HG03378 (cell line): Measurements from ENCODE around the gene SORBS1.

Experiments used
- ATAC-seq: cut with Tn5 transposase; IDR thresholded peaks from one replicate; pipeline ENCODE4 v1.9.1; 2021; ENCODE audit warnings: mild to moderate bottlenecking, moderate library complexity; ENCODE audit not compliant: unreplicated experiment

Gene SORBS1

DNA sequence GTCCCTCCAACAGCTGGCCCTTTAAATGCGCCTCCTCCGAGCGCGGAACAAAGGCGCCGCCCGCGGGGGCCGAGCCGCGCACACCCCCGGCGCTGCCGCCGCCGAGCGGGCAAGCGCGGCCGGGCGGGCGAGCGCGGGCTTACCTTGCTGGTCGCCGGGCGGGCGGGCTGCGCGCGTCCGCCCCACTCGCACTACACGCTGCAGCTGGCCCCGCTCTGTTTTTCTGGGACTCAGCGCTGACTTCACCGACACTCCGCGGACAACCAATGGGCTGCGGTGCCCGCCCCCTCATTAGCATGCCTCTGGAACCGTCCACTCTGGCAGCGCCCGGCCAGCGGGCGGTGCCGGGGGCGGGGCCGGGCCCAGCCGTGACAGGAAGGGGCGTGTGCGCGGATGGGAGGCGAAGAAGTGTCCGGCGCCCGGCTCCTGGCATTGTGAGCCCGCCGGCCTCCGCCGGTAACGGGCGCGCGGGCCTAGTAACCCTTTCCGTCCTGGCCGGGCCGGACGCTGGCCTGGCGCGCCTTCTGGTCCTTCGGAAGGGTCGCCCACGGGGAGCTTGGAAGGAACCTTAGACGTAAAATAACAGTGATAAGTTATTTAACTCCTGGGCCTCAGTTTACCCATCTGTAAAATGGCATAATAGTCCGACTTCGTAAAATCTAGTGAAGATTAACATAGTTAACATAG lies at the start of gene SORBS1:
TSS of gene SORBS1 (minus strand) at position 195 of the 687 bp plus-strand sequence. CDS start 120,236 bp downstream, outside the sequence.
- ATAC-seq: peak; percentile 98

DNA sequence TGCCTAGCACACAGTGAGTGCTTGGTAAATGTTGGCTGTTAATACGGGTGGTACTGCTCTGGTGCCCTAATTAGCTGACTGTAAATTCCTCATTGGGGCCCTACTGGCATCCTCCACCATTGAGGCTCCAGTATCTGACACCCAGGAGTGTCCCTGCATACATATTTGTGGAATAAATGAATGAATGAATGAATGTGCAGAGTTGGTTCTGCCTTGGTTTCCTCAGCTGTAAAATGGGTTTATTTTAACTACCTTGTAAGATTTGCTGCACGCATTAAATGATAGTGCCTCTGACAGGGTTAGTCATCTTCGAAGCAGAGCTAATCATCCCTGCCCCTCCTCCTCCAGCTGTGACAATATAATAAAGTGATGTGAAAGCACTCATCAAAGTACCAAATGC lies 49.6 kb upstream of the SORBS1 start:
- no peak for ATAC-seq

DNA sequence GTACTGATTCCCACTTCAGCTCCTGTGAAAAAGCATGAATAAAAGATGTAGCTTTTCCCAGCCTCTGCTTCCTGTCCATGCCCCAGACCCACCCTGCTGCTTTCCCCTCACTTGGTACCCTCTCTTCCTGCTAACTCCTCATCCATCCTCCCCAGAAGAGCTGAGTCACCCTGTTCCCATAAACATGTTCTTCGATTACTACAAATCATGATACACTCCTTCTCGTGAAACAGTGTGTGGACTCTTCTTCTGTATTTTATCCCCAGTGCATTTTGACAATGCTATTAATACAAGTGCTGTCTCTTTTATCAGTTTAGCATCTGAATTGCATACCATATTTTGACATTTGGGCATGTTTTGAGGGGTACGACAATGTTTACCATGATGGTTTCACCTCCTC lies 45.8 kb upstream of the SORBS1 start:
- no peak for ATAC-seq

DNA sequence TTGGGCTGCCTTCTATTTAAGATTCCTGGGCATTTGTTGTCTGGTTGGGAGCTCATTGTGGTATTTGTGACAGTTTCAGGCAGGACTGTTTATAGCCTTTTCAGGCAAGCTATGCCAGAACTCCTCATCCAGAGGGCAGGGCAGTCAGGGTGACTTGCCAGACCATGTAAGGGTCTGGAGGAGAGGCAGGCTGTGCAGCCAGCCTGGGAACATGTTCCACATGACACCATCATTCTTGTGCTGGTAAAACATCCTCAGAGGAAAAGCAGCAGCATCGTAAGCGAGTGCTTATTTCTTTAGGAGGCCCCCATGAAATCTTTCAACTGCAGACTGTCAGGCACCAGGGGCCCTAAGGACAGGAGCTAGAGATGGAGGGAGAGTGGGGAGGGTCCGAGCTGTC lies 44.0 kb upstream of the SORBS1 start:
- ATAC-seq: no peak

DNA sequence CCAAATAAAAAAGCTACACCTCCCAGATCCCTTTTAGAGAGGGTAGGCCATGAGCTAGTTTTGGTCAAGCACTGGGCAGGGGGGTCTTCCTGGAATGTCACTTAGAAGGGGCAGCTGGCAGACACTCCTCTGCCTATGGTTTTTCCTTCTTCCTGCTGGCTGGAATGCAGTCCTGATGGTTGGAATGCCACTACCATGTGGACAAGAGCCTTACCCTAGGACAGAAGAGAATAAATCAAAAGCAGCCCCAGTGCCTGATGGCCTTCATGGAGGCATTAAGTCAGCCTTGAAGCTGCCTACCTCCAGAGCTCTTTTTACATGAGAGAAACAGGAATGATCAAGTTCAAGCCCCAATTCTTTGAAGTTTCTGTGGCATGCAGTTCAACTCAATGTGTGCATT lies 43.5 kb upstream of the SORBS1 start:
- ATAC-seq: no peak

DNA sequence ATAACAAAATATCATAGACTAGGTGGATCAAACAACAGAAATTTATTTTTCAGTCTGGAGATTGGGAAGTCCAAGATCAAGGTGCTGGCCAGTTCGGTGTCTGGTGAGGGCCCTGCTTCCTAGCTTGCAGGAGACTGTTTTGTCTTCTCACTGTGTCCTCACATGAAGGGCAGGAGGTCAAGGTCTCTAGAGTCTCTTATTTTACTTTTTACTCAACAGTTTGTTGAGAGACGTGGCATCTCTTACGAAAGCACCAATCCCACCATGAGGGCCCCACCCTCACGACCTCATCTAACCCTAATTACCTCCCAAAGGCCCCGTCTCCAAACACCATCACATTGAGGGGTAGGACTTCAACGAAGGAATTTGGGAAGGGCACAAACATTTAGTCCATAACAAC lies 41.2 kb upstream of the SORBS1 start:
- ATAC-seq: no peak

DNA sequence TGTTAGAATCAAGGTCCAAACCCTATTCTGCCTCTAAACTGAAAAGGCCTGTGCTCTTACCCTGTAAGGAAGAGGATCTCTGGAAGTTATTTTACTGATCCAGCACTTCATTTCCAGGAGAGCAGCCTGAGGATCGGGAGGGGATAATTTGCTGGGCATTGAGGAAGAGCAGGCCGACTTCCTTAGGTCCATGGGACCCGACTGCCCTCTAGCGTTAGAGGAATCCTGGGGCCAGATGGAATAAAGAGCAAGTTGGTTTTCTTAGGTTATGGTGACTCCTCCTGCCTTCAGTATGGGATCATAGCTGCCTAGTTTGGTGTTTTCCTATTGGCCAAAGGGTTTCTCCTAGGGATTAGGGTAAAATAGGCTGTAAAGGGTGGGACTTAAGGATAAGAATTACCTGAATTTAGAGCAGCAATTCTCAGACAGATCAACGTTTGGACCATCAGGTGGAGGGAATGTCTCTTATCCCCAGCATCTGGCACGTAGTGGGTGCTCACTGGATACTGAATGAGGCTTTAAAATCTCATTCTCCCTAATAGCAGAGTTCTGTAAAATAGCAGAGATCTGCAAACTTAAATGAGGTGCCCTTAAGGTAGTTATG lies 40.0 kb upstream of the SORBS1 start:
- no peak for ATAC-seq

DNA sequence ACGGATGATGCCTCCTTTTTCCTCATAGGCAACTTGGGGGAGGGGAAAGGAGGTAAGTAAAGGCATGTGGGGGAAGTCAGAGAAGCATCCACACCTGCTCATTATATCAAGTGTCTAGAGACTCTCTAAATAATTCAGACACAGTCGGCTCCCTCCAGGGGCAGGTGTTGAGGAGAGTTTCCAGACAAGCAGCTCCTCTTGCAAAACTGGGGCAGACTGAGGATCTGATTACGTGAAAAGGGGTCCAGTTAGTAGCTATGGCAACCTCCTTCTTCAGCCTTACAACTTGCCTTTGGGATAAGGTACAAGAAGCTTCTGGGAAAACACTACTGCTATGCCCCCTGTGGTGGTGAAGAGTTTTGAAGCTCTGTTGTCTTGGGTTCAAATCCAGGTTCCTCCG lies 39.0 kb upstream of the SORBS1 start:
- ATAC-seq: no peak

DNA sequence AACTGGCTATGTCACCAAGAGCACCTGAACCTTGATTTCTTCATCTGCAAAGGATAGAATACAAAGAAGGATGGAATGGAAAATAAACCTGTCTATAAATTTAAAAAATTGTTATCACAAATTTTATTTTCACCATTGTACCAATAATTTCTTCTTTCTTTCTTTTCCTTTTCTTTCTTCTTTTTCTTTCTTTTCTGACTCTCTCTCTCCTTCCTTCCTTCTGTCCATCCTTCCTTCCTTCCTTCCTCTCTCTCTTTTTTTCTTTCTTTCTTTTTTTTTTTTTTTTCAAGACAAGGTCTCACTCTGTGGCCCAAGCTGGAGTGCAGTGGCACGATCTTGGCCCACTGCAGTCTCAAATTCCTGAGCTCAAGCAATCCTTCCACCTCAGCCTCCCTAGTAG lies 36.6 kb upstream of the SORBS1 start:
- no peak for ATAC-seq

DNA sequence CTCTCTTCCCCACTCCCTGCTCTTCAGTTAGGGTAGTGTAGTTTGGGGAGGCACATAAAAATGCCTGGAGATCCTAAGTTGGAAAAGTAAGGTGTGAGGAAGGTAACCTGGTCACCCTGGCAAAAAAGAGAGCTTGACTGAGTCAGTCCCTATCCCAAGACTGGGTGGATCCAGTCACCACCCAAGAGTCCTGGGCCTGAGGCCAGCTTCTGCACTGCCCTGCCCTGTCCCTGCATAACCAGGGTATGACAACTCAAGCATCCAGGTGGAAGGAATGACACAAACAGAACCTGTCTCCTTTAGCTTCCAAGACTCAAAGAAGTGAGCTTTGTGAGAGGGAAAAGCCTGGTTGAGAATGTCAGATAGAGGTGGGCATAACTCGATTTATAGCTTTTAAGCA lies 26.9 kb upstream of the SORBS1 start:
- ATAC-seq: no peak

DNA sequence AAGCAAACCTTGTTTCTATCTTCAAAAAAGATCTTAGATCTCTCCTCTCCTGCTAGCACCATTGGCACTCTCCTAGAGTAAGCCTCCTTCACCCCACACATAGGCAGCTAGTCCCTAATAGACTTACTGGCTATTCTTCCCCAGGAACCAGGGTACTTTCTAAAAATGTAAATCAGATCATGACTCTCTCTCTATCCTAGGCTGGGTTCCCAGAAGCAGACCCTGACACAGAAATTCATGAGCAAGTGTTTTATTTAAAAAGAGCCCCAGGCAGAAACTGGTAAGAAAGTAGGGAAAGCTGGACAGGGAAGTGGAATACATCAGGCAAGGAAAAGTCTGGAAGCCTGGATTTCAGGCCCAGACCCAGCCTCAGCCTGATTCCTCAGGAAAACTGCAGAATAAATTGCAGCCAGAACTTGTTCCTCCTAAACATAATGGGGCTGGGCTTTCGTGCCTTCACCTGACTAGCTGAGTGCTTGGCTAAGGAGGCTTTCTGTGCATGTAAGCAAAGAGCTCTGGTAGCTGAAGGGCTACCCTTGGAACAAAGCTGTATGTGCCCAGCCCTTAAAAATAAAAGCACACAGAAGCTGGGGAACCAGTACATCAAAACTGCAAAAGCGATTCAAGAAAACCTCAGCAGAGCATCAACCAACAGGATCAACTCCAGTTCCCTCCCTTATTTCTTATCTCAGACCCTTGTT lies 18.8 kb upstream of the SORBS1 start:
- ATAC-seq: no peak

DNA sequence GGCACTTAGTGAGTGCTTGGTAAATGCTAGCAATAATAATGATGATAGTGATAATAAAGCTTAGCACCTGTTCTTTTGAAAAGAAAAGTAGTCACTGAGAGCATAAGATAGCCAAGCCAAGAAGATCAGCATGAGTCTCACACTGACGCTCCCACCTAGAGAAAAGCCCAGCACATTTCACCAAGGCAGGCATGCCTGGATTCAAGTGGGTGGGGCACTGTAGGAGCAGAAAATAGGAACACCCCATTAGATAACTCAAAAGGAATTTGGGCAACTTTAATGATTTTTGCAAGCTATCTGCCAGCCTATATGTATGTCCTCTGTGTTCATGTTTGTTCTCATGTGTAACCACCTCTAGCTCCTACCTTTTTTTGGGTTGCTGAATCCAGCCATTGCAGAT lies 18.1 kb upstream of the SORBS1 start:
- ATAC-seq: no peak

DNA sequence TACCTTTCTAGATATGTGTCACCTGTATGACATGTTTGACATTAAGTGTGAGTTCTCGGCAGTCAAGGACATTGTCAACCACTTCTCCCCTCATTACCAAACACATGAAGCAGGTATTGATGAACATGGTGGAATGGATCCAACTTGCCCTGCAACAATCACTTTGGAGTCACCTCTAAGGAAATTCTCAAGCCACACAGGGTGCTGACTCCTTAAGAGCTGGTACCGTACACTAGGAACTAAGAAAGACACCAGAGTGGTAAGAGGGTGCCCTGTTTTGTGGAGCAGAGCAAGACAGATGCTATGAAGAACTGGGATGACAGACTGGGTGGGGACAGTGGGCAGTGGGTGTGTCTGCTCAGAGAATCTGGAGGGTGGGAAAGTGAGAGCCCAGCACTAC lies 17.4 kb upstream of the SORBS1 start:
- ATAC-seq: no peak

DNA sequence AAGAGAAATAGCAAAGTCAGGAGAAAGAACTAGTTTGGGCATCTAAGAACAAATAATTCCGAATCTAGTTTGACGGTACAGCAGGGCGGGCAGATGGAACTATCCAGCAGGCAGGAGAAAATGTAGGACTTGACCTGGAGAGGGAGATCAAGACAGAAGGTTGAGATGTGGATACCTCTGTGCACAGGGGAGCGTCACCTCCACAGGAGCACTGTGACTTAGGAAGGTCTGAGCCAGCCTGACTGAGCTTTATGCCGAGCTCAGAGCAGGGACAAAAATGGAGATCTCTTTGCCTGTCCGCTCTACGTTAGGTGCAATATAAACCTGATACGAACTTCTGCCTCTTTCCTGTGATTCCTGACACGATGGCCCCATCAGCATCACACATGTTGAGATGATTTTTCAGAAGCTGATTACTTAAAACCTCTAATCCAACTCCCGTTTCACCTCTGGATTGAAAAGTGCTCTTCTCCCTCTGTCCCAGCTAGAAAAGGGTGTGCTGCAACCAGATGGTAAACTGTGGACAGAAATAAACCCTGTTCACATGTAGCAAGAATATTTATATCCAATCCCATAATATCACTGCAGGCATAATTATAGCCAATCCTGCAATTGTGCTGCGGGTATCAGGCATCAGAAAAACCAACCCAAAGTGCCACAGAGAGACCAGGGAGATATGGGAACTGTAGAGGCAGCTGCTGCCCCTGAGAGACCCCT lies 13.6 kb upstream of the SORBS1 start:
- no peak for ATAC-seq

DNA sequence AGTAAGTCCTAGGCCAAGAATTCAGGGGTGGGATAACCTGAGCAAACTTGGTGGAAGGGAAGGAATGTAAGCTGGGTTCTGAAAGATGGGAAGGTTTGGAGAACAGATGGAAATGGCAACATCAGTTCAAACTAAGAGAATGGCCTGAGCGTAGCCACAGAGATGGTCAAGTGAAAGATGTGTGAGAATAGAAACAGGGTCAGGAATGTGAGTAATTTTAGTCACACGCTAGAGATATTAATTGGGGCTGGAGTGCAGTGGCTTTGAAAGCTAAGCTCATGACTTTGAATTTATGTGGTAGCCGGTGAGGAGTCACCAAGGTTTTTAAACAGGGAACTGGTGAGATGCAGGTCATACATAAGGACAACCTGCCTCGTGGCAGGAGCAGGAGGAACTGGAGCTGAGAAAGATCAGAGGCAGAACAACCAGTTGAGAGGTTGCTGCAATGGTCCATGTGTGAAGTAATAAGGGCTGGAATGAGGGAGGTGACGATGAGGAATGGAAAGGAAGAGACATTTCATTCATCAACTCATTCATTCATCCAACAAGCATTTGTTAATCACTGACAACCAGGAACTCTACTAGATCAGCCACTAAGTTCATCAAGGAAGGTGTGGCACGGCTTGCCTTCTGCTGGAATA lies 12.9 kb upstream of the SORBS1 start:
- no peak for ATAC-seq

DNA sequence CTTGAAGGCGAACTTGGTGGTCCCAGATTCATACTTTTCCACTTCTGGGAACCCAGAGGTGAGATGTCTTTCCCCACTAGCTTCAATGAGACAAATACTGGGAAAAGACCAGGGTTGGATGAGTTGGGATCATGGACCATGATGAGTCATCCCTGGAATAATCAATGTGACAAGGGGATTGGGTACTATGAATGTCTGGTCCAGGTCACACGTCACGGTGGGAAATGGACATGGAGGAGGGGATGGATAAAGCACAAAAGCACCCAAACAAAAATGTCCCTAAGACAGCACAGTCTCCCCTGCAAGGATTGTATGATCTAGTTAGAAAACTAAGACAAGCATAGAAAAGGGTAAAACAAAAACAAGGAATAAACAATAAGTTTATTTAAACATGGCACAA lies 12.4 kb upstream of the SORBS1 start:
- no peak for ATAC-seq

DNA sequence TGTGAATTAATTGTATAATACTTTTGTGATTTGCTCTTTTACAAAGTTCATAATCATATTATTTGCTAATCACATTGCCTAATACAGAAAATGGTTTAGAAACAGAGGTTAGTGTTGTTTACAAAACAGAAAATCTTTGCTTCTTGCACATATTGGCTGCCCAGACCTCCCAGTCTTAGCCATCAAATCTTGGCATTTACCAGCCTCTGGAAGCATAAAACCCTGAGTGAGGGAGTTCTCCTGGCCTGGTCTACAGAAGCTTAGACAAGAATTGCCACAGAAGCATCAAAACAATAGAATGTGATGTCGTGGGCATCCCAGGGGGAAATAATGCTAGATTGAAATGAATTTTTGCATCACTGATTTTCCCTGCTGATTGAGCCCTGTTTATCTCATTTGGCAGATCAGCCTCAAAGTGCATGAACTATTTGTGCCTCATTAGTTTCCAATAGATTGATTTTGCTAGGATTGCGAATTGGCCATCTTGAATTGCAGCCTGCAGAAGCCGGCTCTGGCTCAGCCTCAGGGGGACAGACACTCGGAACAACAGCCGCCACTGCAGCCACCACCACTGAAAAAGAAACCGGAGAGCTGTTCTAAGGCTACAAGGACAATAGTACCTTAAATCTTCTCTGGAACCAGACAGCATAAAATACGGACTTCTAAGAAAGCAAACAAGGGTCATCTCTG lies 11.1 kb upstream of the SORBS1 start:
- ATAC-seq: no peak

DNA sequence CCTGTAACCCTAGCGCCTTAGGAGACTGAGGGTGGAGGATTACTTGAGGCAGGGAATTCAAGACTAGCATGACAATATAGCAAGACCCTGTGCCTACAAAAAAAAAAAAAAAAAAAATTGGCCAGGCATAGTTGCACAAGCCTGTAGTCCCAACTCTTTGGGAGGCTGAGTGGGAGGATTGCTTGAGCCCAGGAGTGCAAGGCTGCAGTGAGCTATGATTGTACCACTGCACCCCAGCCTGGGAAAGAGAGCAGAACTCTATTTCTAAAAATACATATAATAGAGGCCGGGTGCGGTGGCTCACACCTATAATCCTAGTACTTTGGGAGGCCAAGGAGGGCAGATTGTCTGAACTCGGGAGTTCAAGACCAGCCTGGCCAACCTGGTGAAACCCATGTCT lies 10.2 kb upstream of the SORBS1 start:
- ATAC-seq: no peak

DNA sequence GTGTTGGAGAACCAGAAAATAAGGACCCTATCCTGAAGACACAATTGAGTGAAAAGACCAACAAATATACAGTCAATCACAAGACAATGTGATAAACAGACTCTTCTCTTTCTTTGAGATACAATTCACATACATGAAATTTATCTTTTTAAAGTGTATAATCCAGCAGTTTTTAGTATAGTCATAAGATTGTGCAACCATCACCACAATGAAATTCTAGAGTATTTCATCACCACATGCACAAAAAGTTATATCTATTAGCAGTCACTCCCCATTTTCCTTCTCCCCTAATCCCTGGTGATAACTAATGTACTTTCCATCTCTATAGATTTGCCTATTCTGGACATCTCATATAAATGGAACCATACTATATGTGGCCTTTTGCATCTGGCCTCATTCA lies 8.2 kb upstream of the SORBS1 start:
- ATAC-seq: no peak

DNA sequence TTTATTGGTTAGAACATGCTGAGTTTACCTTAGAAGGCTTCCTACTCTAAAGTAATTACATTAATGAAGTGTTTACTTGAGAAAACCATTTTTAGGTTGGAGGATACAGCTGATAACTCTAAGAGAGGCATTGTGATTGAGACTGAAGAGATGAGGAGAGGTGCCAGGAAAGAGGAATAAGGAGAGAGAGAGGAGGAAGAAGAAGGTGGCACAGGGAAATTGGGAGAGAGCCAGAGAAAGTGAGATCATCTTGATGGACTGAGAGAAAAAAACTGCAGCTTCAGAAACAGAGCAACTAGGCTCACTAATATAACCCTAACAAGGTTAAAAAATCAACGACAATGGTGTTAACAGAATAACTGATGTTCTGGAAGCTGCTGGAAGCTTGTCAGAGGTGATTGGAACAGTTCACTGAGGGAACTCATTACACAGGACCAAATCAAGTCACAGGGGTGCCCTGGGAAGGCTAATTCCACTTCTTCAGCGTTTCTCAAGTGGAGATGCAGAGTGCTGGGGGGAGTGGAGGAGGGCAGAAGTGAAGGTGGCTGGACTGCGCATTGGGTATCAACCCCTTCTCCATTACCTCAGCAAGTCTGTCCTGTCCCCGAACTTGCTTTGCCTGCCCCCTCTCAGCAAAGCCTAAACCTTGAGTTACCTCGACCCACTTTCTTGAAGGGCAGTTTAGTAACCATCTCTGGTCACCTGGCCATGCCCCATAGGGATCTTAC lies 6.9 kb upstream of the SORBS1 start:
- no peak for ATAC-seq
